ENCODE measurements around the gene C1orf56. TPM values are rescaled to one million over a fixed set of nuclear protein-coding genes. Genes with fewer than 3 reads are reported as not detected.

Gene C1orf56
- total RNA-seq, 1 donor from 2014 or later: 5.2 TPM

GRCh38 chr1:151060007-151060656, 12.6 kb downstream of the C1orf56 start, which contains the start of gene MLLT11:
Gene MLLT11, plus strand, starts transcription at chr1:151060397. Its CDS starts 6,828 bp downstream, at chr1:151067225.
- no peak for DNase-seq (ENCODE audit: extremely low spot score in 2 of 2)
- intact Hi-C loops (cut with DNase I): no loop called here

GRCh38 chr1:151060657-151061421, 13.3 kb downstream of the C1orf56 start:
- TF ChIP-seq POLR2AphosphoS5 (IDR thresholded peaks at IDR 0.05; ENCODE audit: insufficient read depth in 1 of 2, low read depth in 1 of 2) (no peak), POLR2A (IDR thresholded peaks at IDR 0.05) (no peak), CTCF (IDR thresholded peaks at IDR 0.05) (no peak)
- no peak for DNase-seq (ENCODE audit: extremely low spot score in 2 of 2)
- Histone ChIP-seq H3K4me3 (peak overlapping the region; percentile 72 to 76), H3K4me1 (peaks cover 37% of the 10 kb centered on the region), H3K27ac (peak overlapping the region; percentile 90), H3K27me3 (no peaks in the 10 kb centered on the region), H3K9me3 (no peaks in the 10 kb centered on the region), H3K36me3 (no peaks in the 10 kb centered on the region)
- intact Hi-C loops (cut with DNase I): no loop called here

More at GRCh38 chr1:151060007-151060656, 12.6 kb downstream of the C1orf56 start, which contains the start of gene MLLT11:
- H3K36me3 ChIP-seq: peaks cover 0 to 7% of the 10 kb centered on the region in 2 donors
- H3K9me3 ChIP-seq: no peaks in the 10 kb centered on the region
- H3K4me1 ChIP-seq: peaks cover 45% of the 10 kb centered on the region
- peak within 1 kb of the TSS; percentile 72 to 76 for H3K4me3 ChIP-seq
- TF ChIP-seq POLR2A (IDR thresholded peaks at IDR 0.05) (peak in 1 of 2 donors; percentile 29), POLR2AphosphoS5 (IDR thresholded peaks at IDR 0.05; ENCODE audit: insufficient read depth in 1 of 2, low read depth in 1 of 2) (no peak), CTCF (IDR thresholded peaks at IDR 0.05) (no peak)
- H3K27ac ChIP-seq: peak within 1 kb of the TSS; percentile 90
- H3K27me3 ChIP-seq: no peaks in the 10 kb centered on the region

GRCh38 chr1:151061704-151062103, 14.2 kb downstream of the C1orf56 start:
- Histone ChIP-seq H3K36me3 (no peaks in the 10 kb centered on the region), H3K4me1 (peaks cover 29% of the 10 kb centered on the region), H3K27ac (no peak overlapping the region), H3K27me3 (no peaks in the 10 kb centered on the region), H3K4me3 (no peak overlapping the region), H3K9me3 (no peaks in the 10 kb centered on the region)
- no peak for DNase-seq (ENCODE audit: extremely low spot score in 2 of 2)
- intact Hi-C loops (cut with DNase I): no loop called here
- TF ChIP-seq CTCF (IDR thresholded peaks at IDR 0.05): no peak
- no peak for TF ChIP-seq POLR2AphosphoS5 (IDR thresholded peaks at IDR 0.05; ENCODE audit: insufficient read depth in 1 of 2, low read depth in 1 of 2)
- no peak for TF ChIP-seq POLR2A (IDR thresholded peaks at IDR 0.05)

GRCh38 chr1:151062741-151063371, 15.3 kb downstream of the C1orf56 start:
- DNase-seq (ENCODE audit: extremely low spot score in 2 of 2): no peak
- H3K4me1 ChIP-seq: peaks cover 17% of the 10 kb centered on the region
- H3K27me3 ChIP-seq: no peaks in the 10 kb centered on the region
- H3K36me3 ChIP-seq: no peaks in the 10 kb centered on the region
- intact Hi-C loops (cut with DNase I): no loop called here
- H3K9me3 ChIP-seq: no peaks in the 10 kb centered on the region
- TF ChIP-seq POLR2AphosphoS5 (IDR thresholded peaks at IDR 0.05; ENCODE audit: insufficient read depth in 1 of 2, low read depth in 1 of 2) (no peak), POLR2A (IDR thresholded peaks at IDR 0.05) (no peak), CTCF (IDR thresholded peaks at IDR 0.05) (no peak)
- no peak overlapping the region for H3K4me3 ChIP-seq
- no peak overlapping the region for H3K27ac ChIP-seq

Data from vagina (tissue), 2 donors.